ENCODE results near the gene DBR1. TPM values are rescaled to one million over a fixed set of nuclear protein-coding genes. Genes with fewer than 3 reads are reported as not detected.

Gene DBR1
- total and polyA plus RNA-seq, 4 donors: 3.2 to 11.0 (median 5.6) TPM

GRCh38 chr3:138135833-138136194, 38.9 kb downstream of the DBR1 start:
- no peak overlapping the region for H3K9ac ChIP-seq (ENCODE audit: low read depth in 1 of 2, low read length in 2 of 2)
- 36% methylated on average over 2 of the region's 2 CpGs for WGBS
- no peaks in the 10 kb centered on the region for H3K9me3 ChIP-seq (ENCODE audit: control insufficient read depth in 4 of 4, low read length in 3 of 4)
- H3K4me1 ChIP-seq (ENCODE audit: control insufficient read depth in 4 of 4, insufficient read depth in 4 of 4, low read length in 3 of 4): no peaks in the 10 kb centered on the region
- H3K36me3 ChIP-seq (ENCODE audit: control insufficient read depth in 4 of 4, insufficient read depth in 3 of 4, low read depth in 1 of 4, low read length in 3 of 4): no peaks in the 10 kb centered on the region
- no peak overlapping the region for H3K4me3 ChIP-seq (ENCODE audit: low read depth in 1 of 3, low read length in 3 of 3)
- H3K27me3 ChIP-seq (ENCODE audit: control insufficient read depth in 4 of 4, insufficient read depth in 4 of 4, low read length in 3 of 4): no peaks in the 10 kb centered on the region
- TF ChIP-seq REST (IDR thresholded peaks at IDR 0.05) (no peak), FOXA1 (IDR thresholded peaks at IDR 0.05) (no peak), RAD21 (IDR thresholded peaks at IDR 0.05) (no peak), JUND (IDR thresholded peaks at IDR 0.05) (no peak), NR2F2 (IDR thresholded peaks at IDR 0.05) (no peak)
- H3K27ac ChIP-seq (ENCODE audit: low read depth in 1 of 2, low read length in 2 of 2): no peak overlapping the region
- DNase-seq (ENCODE audit: low spot score): no peak

GRCh38 chr3:138135146-138135832, 39.4 kb downstream of the DBR1 start:
- no peak for DNase-seq (ENCODE audit: low spot score)
- Histone ChIP-seq H3K27ac (ENCODE audit: low read depth in 1 of 2, low read length in 2 of 2) (no peak overlapping the region), H3K4me3 (ENCODE audit: low read depth in 1 of 3, low read length in 3 of 3) (no peak overlapping the region), H3K4me1 (ENCODE audit: control insufficient read depth in 4 of 4, insufficient read depth in 4 of 4, low read length in 3 of 4) (no peaks in the 10 kb centered on the region), H3K36me3 (ENCODE audit: control insufficient read depth in 4 of 4, insufficient read depth in 3 of 4, low read depth in 1 of 4, low read length in 3 of 4) (no peaks in the 10 kb centered on the region), H3K9me3 (ENCODE audit: control insufficient read depth in 4 of 4, low read length in 3 of 4) (no peaks in the 10 kb centered on the region), H3K27me3 (ENCODE audit: control insufficient read depth in 4 of 4, insufficient read depth in 4 of 4, low read length in 3 of 4) (no peaks in the 10 kb centered on the region), H3K9ac (ENCODE audit: low read depth in 1 of 2, low read length in 2 of 2) (no peak overlapping the region)
- 39% methylated on average over 3 of the region's 3 CpGs for WGBS
- TF ChIP-seq CTCF (IDR thresholded peaks at IDR 0.05; ENCODE audit: low read depth, low read length, missing input control) (no peak), ZBTB33 (IDR thresholded peaks at IDR 0.05) (no peak), SP1 (IDR thresholded peaks at IDR 0.05) (no peak), HNF4A (conservative IDR thresholded peaks at IDR 0.05) (no peak), GABPA (IDR thresholded peaks at IDR 0.05 in 1 of 2, conservative IDR thresholded peaks at IDR 0.05 in 1 of 2) (no peak), RXRA (IDR thresholded peaks at IDR 0.05) (no peak), RAD21 (IDR thresholded peaks at IDR 0.05) (no peak), TAF1 (conservative IDR thresholded peaks at IDR 0.05) (no peak), FOXA2 (IDR thresholded peaks at IDR 0.05) (no peak), JUND (IDR thresholded peaks at IDR 0.05) (no peak), ATF3 (IDR thresholded peaks at IDR 0.05) (no peak), HNF4G (IDR thresholded peaks at IDR 0.05) (no peak), MAX (IDR thresholded peaks at IDR 0.05) (no peak), NR2F2 (IDR thresholded peaks at IDR 0.05) (no peak), YY1 (IDR thresholded peaks at IDR 0.05) (no peak), FOXA1 (IDR thresholded peaks at IDR 0.05) (no peak), REST (IDR thresholded peaks at IDR 0.05) (no peak), EGR1 (IDR thresholded peaks at IDR 0.05; ENCODE audit: low read depth in 2 of 2) (no peak)

Measured in liver (tissue), 9 donors.